ENCODE data around the gene CCDC112.
A peak's percentile ranks its signal among the peaks of the same experiment; 100 is the strongest.
"Not testable (repeated sequence)": the region's sequence is repeated elsewhere in the genome, so short reads cannot be mapped to it uniquely, and the experiment has no call there.

CCDC112 gene

DNA sequence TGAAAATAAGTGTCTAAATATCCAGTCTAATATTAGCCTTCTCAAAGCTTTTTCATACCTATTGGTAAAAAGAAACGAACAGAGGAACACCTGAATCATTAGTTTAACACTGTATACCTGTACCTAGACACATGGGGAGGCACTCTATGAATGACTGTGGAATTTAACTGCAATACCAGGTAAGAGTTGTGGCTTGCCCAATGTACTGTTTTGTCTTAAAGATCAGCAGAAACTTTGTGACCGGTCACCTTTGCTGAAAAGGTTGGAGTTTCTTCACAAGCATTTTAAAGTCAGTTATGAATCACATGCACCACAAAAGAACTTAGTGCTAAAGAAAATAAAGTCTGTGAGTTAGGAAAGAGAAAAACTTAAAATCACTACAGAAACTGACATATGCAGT lies 36.2 kb downstream of the CCDC112 start:
- no peak for DNase-seq
- no peak for ATAC-seq

- no peak for ATAC-seq
- DNase-seq: no peak
These were observed 38.5 kb downstream of the CCDC112 start for GRCh38 chr5:115257981-115258380.

- not testable (repeated sequence) for ATAC-seq, DNase-seq
These were observed 47.1 kb downstream of the CCDC112 start for GRCh38 chr5:115249379-115249778.

DNA sequence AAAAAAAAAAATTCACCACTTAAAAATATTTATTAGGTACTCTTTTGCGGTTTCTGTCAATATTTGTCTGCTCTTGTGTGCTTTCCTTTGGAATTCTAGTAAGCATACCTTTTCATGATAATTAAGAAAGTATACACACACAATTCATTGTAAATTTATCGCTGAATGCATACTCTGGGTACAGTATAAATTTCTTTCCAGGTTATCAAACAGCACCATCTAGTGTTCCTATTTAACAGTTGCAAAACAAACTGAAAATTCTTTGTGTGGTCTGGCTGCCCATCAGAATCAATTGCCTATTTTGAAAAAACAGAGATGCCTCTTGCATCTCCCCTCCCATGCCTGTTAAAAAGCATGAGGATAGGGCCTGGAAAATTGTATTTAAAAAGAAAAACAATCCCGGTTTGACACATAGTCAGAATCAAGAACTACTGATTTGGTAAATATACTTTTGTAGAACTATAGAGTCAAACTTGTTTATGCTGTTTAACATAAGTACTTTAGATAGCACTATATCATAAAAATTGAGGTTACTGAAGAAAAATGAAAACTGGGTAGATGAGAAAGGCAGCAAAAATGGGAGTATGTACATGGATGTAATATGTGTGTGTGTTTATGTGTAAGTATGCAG lies 50.0 kb downstream of the CCDC112 start:
- DNase-seq (no peak), ATAC-seq (peak; percentile 49)

GRCh38 chr5:115243412-115243811 lies 53.0 kb downstream of the CCDC112 start:
- peak; percentile 75 for ATAC-seq
- no peak for DNase-seq

DNA sequence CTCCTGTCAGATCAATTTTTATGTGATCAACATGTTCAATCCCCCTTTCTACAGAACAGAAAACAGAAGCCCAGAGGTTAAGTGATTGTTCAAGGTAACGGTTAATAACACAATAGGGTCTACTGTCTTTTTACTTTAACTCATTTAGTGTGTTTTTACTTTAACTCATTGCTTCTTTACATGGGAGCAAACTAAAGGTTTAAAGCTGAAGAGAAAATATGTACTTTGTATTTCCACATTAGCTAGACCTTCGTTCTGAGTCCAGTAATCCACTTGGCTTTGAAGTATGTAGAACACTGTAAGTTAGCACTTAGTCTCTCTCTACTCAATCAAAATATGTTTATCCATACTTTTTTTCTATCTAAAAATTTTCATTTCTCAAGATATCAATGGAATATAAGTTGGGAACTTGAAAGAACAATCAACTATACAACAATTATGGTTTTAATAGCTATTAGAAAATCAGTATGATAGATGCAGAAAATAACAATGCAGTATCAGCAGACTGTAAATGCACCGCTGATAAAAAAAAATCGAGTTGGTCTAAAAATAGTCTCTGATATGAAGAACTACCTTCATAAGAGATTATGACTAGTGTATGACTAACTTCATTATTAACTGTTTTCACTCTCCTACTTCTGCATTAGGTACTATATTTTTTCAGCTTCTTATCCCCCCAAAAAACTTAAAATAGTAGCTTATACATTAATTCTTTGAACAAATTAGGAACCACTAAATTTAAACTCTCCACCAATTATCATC lies 54.4 kb downstream of the CCDC112 start:
- ATAC-seq: no peak

DNA sequence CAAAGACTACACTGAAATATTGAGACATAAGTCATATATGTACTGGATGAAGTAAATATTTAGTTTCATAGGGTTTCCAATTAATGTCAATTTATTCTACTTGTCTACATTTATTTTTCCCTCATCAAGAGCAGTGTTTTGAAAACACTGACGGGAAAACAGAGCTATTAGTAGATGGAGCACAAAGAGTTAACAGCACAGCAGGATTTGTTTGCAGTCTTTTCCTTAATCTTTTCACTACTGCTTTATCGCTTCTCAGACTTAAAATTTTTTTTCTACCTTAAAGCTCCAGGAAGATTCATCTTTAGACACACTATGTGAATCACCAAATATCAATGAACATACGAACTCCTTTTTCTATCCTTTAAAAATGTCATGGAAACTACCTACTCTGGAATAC lies 59.4 kb downstream of the CCDC112 start:
- DNase-seq: no peak

More for the DNA sequence above, 54.4 kb downstream of the CCDC112 start:
- DNase-seq: no peak

GRCh38 chr5:115236599-115236998 lies 59.9 kb downstream of the CCDC112 start:
- DNase-seq (no peak), ATAC-seq (no peak)

More for the DNA sequence above, 59.4 kb downstream of the CCDC112 start:
- no peak for ATAC-seq

DNA sequence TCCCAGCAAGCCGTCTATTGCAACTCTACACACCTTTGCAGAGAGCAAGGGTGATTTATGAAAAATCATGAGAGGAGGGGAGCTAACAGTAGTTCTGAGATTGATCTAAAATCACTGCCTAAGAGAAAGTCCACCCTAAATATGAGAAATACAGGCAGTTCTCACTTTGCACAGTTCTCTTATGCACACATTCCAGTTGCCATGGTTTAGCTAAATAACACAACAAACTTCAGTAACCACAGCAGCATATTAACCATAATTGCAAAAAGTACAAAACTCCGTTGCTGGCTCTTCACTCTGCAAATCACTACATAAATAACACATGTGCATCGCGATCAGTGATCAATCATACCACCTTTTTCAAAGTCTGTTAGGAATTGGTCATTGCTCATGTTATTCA lies 64.9 kb downstream of the CCDC112 start:
- DNase-seq (no peak), ATAC-seq (no peak)

- ATAC-seq: no peak
- no peak for DNase-seq
These were observed 66.8 kb downstream of the CCDC112 start for GRCh38 chr5:115229606-115230005.

- ATAC-seq (no peak), DNase-seq (no peak)
These were observed 69.2 kb downstream of the CCDC112 start for GRCh38 chr5:115227281-115227680.

Data from stimulated activated naive CD8-positive, alpha-beta T cell treated with anti-CD3 and anti-CD28 coated beads, Interleukin-15, Interleukin-2, amounts not matched to agents 100 U/mL and 50 U/mL, for 24 hours (primary cell).